Measurements from ENCODE around the gene MYL6.

DNA sequence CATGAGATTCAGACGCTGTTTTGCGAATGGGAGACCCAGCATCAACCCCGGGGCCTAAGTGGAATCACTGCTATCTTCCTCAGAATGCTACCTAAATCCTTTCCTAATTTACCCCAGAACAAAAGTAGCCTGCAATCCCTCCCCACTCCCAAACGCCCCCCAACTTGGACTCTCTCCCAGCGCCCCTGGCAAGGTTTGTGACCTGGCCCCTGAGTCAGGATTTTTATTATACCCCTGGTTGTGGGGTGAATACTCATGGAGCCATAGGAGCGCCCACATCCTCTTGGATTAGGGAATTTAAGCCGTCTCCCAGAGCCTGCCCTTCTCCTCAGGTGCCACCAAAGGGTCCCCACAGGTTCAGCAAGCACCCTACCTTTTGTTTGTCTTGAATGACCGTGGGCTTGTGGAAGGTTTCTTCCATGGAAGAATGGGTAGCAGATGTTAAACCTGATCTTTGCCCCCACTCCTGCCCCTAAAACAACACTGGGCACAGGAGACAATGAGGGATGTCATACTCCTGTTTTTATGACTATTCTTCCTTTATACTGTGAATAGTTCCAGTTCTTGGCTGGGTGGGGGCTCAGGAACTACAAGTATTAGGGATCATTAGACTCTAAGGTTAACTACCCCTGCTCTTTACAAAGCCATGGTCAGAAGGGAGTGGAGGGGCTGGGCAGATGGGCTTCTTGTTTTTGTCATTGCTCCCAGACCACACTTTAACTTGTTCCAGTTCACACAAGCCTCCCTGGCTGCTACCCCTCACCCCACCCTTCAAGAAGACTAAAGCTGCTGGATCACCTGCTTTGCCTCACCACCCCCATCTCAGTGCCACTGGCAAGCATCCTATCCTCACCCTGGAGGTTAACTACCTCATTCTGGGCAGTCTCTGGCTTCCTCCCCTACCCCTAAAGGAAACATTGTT lies 5.1 kb upstream of the MYL6 start:
- TF ChIP-seq EZH2 (IDR thresholded peaks at IDR 0.05; ENCODE audit: borderline replicate concordance, insufficient read depth, low read length, poor library complexity, severe bottlenecking) (no peak), POLR2AphosphoS5 (IDR thresholded peaks at IDR 0.05) (no peak)
- TF ChIP-seq, protein P1, sequence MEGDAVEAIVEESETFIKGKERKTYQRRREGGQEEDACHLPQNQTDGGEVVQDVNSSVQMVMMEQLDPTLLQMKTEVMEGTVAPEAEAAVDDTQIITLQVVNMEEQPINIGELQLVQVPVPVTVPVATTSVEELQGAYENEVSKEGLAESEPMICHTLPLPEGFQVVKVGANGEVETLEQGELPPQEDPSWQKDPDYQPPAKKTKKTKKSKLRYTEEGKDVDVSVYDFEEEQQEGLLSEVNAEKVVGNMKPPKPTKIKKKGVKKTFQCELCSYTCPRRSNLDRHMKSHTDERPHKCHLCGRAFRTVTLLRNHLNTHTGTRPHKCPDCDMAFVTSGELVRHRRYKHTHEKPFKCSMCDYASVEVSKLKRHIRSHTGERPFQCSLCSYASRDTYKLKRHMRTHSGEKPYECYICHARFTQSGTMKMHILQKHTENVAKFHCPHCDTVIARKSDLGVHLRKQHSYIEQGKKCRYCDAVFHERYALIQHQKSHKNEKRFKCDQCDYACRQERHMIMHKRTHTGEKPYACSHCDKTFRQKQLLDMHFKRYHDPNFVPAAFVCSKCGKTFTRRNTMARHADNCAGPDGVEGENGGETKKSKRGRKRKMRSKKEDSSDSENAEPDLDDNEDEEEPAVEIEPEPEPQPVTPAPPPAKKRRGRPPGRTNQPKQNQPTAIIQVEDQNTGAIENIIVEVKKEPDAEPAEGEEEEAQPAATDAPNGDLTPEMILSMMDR (IDR thresholded peaks at IDR 0.05; ENCODE audit: poor library complexity, severe bottlenecking): no peak
